Endothelial cell of umbilical vein (primary cell): Measurements from ENCODE around the gene SHC4. TPM values are rescaled to one million over a fixed set of nuclear protein-coding genes. Genes with fewer than 3 reads are reported as not detected.
"Not testable (repeated sequence)": the region's sequence is repeated elsewhere in the genome, so short reads cannot be mapped to it uniquely, and the experiment has no call there.

Experiments used
- BruUV-seq: library from RNA; stranded (reverse); fragments of 400-500 nt; replicated peaks from 2 replicates; lab custom pipeline; 2021; lab: Mats Ljungman, UMichigan
- CTCF ChIA-PET: fragments of 300-600, 350-600 bp; sonication (Branson Sonifier 250); formaldehyde crosslinking; loops from one replicate; lab custom pipeline; 2021; ENCODE audit warnings: antibody characterized with exemption, inconsistent platforms; lab: Charles Lee
- POLR2A ChIA-PET: fragments of 300-600, 350-600 bp; sonication (Branson Sonifier 250); formaldehyde crosslinking; loops from one replicate; lab custom pipeline; 2021; ENCODE audit warnings: antibody characterized with exemption, inconsistent platforms; lab: Charles Lee
- DNase-seq: peaks from one replicate; pipeline ENCODE4 v3.0.0-alpha.2; 2011; ENCODE audit warnings: low read depth, low spot score
- FAIRE-seq: peaks from 2 replicates; lab custom pipeline; 2011; peaks lifted over from hg19 to GRCh38; lab: Jason Lieb, UNC
- H2AFZ ChIP-seq: 2 replicates; pipeline ENCODE4 v1.6.0; 2012; ENCODE audit warnings: low read depth, low read length, control low read depth, inconsistent platforms
- H3K27ac ChIP-seq: 2 replicates; pipeline ENCODE4 v1.5.1; 2011; ENCODE audit warnings: low read depth, mild to moderate bottlenecking, control low read depth, low read length, moderate library complexity; ENCODE audit not compliant: insufficient read depth
- H3K27me3 ChIP-seq, 2 experiments: 2 replicates each; pipeline versions ENCODE4 v1.6.0 to v1.6.1; 2011; ENCODE audit warnings: low read length in 2 of 2, mixed read lengths in 1 of 2; ENCODE audit not compliant: control insufficient read depth in 2 of 2, insufficient read depth in 2 of 2
- H3K36me3 ChIP-seq, 2 experiments: 2 replicates in 1 of 2; 3 replicates in 1 of 2; pipeline ENCODE4 v1.5.1; 2011; ENCODE audit warnings: low read length in 2 of 2, mild to moderate bottlenecking in 1 of 2, moderate library complexity in 1 of 2; ENCODE audit not compliant: control insufficient read depth in 2 of 2, insufficient read depth in 2 of 2; ENCODE audit errors: extremely low read depth in 1 of 2
- H3K4me1 ChIP-seq: 3 replicates; pipeline ENCODE4 v1.5.1; 2011; ENCODE audit warnings: mild to moderate bottlenecking, low read length; ENCODE audit not compliant: control insufficient read depth, insufficient read depth; ENCODE audit errors: extremely low read depth
- H3K4me2 ChIP-seq: 2 replicates; pipeline ENCODE4 v1.6.1; 2011; ENCODE audit warnings: low read length, control low read depth, mixed read lengths; ENCODE audit not compliant: insufficient read depth
- H3K4me3 ChIP-seq, 3 experiments: fragments of 200-600 bp in 1 of 3; sonication (generic), shearing (Covaris generic) in 1 of 3; replicated peaks in 1 of 3; 2 replicates each; pipeline ENCODE4 v1.5.1; 2011 to 2016; ENCODE audit warnings: control low read depth in 3 of 3, low read length in 3 of 3, mild to moderate bottlenecking in 2 of 3, inconsistent platforms in 1 of 3, low read depth in 1 of 3, moderate library complexity in 1 of 3; ENCODE audit not compliant: insufficient read depth in 1 of 3
- H3K79me2 ChIP-seq: 2 replicates; pipeline ENCODE4 v1.6.0; 2012; ENCODE audit warnings: low read length, inconsistent platforms; ENCODE audit not compliant: control insufficient read depth, insufficient read depth
- H3K9ac ChIP-seq: replicated peaks from 2 replicates; pipeline ENCODE3; 2011; ENCODE audit warnings: low read length, control low read depth; ENCODE audit not compliant: insufficient read depth; ENCODE audit errors: extremely low read depth
- H3K9me1 ChIP-seq: replicated peaks from 3 replicates; pipeline ENCODE4 v1.6.0; 2011; ENCODE audit warnings: mild to moderate bottlenecking, low read length; ENCODE audit not compliant: control insufficient read depth, insufficient read depth; ENCODE audit errors: extremely low read depth
- H3K9me3 ChIP-seq: replicated peaks from 2 replicates; pipeline ENCODE4 v1.5.1; 2012; ENCODE audit warnings: low read length, inconsistent platforms; ENCODE audit not compliant: control insufficient read depth, insufficient read depth
- H4K20me1 ChIP-seq: replicated peaks from 2 replicates; pipeline ENCODE3; 2011; ENCODE audit warnings: mild to moderate bottlenecking, low read length; ENCODE audit not compliant: control insufficient read depth, insufficient read depth; ENCODE audit errors: extremely low read depth
- EZH2 ChIP-seq: IDR thresholded peaks from 2 replicates; pipeline ENCODE4 v1.6.1; 2012; ENCODE audit warnings: borderline replicate concordance, low read depth, mild to moderate bottlenecking, moderate library complexity, low read length, inconsistent platforms; ENCODE audit not compliant: severe bottlenecking
- FOS ChIP-seq: IDR thresholded peaks from 2 replicates; pipeline ENCODE4 v1.6.1; 2011; ENCODE audit warnings: mild to moderate bottlenecking, low read length, moderate library complexity, borderline replicate concordance; ENCODE audit not compliant: insufficient read depth
- GATA2 ChIP-seq: IDR thresholded peaks from 2 replicates; pipeline ENCODE4 v1.7.0; 2011; ENCODE audit warnings: low read depth, mild to moderate bottlenecking, moderate library complexity, mixed read lengths, low read length; ENCODE audit not compliant: insufficient read length, insufficient read depth
- JUN ChIP-seq: IDR thresholded peaks from 2 replicates; pipeline ENCODE4 v1.6.1; 2011; ENCODE audit warnings: borderline replicate concordance, low read depth; ENCODE audit not compliant: insufficient read length, insufficient read depth
- MYC ChIP-seq: IDR thresholded peaks from one replicate; pipeline ENCODE4 v1.6.1; 2011; ENCODE audit warnings: mild to moderate bottlenecking, low read depth, low read length
- POLR2A ChIP-seq: IDR thresholded peaks from 2 replicates; pipeline ENCODE4 v1.6.1; 2012; ENCODE audit warnings: low read depth, mild to moderate bottlenecking, control low read depth, low read length
- POLR2AphosphoS5 ChIP-seq: IDR thresholded peaks from 2 replicates; pipeline ENCODE4 v1.6.1; 2012; ENCODE audit warnings: low read depth, mild to moderate bottlenecking, control low read depth, low read length, moderate library complexity; ENCODE audit not compliant: insufficient read depth
- dilution Hi-C: fragments of 300-500 bp; cut with MboI; formaldehyde crosslinking; loops from one replicate; pipeline ENCODE4 v1.15.0; 2019; ENCODE audit warnings: low sequenced_read_pairs; ENCODE audit not compliant: extremely low pct_ligation_motif_present
- intact Hi-C: fragments of 100-400 bp; cut with micrococcal nuclease; formaldehyde crosslinking; loops from one replicate; pipeline ENCODE4 v1.10.0; 2022
- polyA plus RNA-seq, 4 experiments: library from polyadenylated mRNA; depleted of rRNA in 3 of 4; stranded (reverse) in 3 of 4; unstranded in 1 of 4; fragments of >200 nt; gene quantifications; 2 replicates each; pipeline versions ENCODE4 v1.2.1 to v1.2.3, GENCODE V29; 2011 to 2012; ENCODE audit warnings: missing spikeins in 1 of 4
- total RNA-seq: library from RNA; stranded (reverse); gene quantifications from 2 replicates; pipeline ENCODE4 v1.2.3, GENCODE V29; 2021
- TF ChIP-seq, protein P1 (sequence below): IDR thresholded peaks from 2 replicates; pipeline ENCODE4 v1.6.1; 2011; ENCODE audit not compliant: insufficient read depth, insufficient read length
- TF ChIP-seq, protein P2 (sequence below), 2 donors: IDR thresholded peaks; 1 replicate in 1 of 2; 2 replicates in 1 of 2; pipeline ENCODE4 v1.5.1; 2011; ENCODE audit warnings: low read length in 2 of 2, mild to moderate bottlenecking in 2 of 2, moderate library complexity in 2 of 2, control low read depth in 1 of 2, inconsistent platforms in 1 of 2, low read depth in 1 of 2; ENCODE audit not compliant: insufficient read depth in 1 of 2; ENCODE audit errors: extremely low read depth in 1 of 2

Gene SHC4
- total and polyA plus RNA-seq, 2 donors (not counting 3 experiments of a cell fraction or from before 2014, with no cell fraction given): 0.20 TPM; not detected in 1

DNA sequence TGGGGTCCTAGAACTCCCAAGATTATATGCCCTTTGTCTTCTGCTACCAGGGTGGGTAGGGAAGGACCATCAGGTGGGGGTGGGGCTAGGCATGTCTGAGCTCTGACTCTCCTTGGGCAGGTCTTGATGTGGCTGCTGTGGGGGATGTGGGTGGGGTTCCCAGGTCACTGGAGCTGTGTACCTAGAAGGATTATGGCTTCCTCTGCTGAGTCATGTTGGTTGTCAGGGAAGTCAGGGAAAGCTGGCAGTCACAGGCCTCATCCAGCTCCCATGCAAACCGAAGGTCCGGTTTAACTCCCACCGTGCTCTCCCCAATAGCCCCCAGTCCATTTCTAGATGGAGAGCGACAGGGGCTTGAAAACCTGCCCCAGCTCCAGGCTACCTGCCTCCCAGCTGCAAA is 50.6 kb downstream of the SHC4 start:
- no peaks in the 10 kb centered on the region for H3K9me1 ChIP-seq
- no peak overlapping the region for H3K27ac ChIP-seq
- dilution Hi-C loops (no loop called here), intact Hi-C loops (no loop called here)
- H3K79me2 ChIP-seq: no peaks in the 10 kb centered on the region
- no TSS peak for BruUV-seq
- no peaks in the 10 kb centered on the region for H3K9me3 ChIP-seq
- H2AFZ ChIP-seq: no peak overlapping the region
- peaks cover 7% of the 10 kb centered on the region in 2 experiments for H3K27me3 ChIP-seq
- DNase-seq (no peak), FAIRE-seq (no peak)
- H3K4me3 ChIP-seq: no peak overlapping the region
- TF ChIP-seq, protein P1, sequence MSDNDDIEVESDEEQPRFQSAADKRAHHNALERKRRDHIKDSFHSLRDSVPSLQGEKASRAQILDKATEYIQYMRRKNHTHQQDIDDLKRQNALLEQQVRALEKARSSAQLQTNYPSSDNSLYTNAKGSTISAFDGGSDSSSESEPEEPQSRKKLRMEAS: no peak
- no peak for TF ChIP-seq EZH2
- TF ChIP-seq JUN: no peak
- TF ChIP-seq, protein P2, sequence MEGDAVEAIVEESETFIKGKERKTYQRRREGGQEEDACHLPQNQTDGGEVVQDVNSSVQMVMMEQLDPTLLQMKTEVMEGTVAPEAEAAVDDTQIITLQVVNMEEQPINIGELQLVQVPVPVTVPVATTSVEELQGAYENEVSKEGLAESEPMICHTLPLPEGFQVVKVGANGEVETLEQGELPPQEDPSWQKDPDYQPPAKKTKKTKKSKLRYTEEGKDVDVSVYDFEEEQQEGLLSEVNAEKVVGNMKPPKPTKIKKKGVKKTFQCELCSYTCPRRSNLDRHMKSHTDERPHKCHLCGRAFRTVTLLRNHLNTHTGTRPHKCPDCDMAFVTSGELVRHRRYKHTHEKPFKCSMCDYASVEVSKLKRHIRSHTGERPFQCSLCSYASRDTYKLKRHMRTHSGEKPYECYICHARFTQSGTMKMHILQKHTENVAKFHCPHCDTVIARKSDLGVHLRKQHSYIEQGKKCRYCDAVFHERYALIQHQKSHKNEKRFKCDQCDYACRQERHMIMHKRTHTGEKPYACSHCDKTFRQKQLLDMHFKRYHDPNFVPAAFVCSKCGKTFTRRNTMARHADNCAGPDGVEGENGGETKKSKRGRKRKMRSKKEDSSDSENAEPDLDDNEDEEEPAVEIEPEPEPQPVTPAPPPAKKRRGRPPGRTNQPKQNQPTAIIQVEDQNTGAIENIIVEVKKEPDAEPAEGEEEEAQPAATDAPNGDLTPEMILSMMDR (IDR thresholded peaks at IDR 0.05; ENCODE audit: extremely low read depth in 1 of 2, insufficient read depth in 1 of 2, low read depth in 1 of 2, low read length in 2 of 2): no peak
- no peak for TF ChIP-seq GATA2
- no peak for TF ChIP-seq MYC
- TF ChIP-seq FOS: no peak
- TF ChIP-seq POLR2AphosphoS5: no peak
- no peak for TF ChIP-seq POLR2A
- no peaks in the 10 kb centered on the region for H3K36me3 ChIP-seq
- ChIA-PET POLR2A (no interaction called here), CTCF (no interaction called here)
- no peaks in the 10 kb centered on the region for H4K20me1 ChIP-seq
- H3K4me2 ChIP-seq: no peak overlapping the region
- no peak overlapping the region for H3K9ac ChIP-seq
- no peaks in the 10 kb centered on the region for H3K4me1 ChIP-seq

DNA sequence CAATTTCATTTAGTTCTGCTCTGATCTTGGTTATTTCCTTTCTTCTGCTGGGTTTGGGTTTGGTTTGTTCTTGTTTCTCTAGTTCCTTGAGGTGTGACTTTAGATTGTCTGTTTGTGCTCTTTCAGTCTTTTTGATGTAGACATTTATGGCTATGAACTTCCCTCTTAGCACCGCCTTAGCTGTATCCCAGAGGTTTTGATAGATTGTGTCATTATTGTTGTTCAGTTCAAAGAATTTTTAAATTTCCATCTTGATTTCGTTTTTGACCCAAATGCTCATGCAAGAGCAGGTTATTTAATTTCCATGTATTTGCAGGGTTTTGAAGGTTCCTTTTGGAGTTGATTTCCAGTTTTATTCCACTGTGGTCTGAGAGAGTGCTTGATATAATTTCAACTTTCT is 53.2 kb downstream of the SHC4 start:
- H3K9me3 ChIP-seq, dilution Hi-C loops, H3K27ac ChIP-seq, H3K4me3 ChIP-seq, H3K79me2 ChIP-seq, H3K4me1 ChIP-seq, H3K9me1 ChIP-seq, H4K20me1 ChIP-seq, H3K27me3 ChIP-seq, BruUV-seq, intact Hi-C loops, DNase-seq, CTCF ChIA-PET, H2AFZ ChIP-seq, H3K9ac ChIP-seq, H3K4me2 ChIP-seq, POLR2A ChIA-PET, H3K36me3 ChIP-seq, FAIRE-seq: not testable (repeated sequence)

DNA sequence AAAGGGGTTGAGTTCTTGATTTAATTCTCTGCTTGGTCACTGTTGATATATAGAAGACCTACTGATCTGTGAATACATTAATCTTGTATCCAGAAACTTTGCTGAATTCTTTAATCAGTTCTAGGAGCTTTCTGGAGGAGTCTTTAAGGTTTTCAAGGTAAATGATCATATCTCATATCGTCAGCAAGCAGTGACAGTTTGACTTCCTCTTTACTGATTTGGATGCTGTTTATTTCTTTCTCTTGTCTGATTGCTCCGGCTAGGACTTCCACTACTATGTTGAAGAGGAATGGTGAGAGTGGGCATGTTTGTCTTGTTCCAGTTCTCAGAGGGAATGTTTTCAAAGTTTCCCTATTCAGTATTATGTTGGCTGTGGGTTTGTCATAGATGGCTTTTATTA is 54.4 kb downstream of the SHC4 start:
- H3K9me3 ChIP-seq, H3K27ac ChIP-seq, H3K4me2 ChIP-seq, H4K20me1 ChIP-seq, POLR2A ChIA-PET, CTCF ChIA-PET, H3K36me3 ChIP-seq, FAIRE-seq, intact Hi-C loops, BruUV-seq, dilution Hi-C loops, H3K9me1 ChIP-seq, H3K79me2 ChIP-seq, H3K9ac ChIP-seq, H3K4me3 ChIP-seq, H2AFZ ChIP-seq, H3K27me3 ChIP-seq, H3K4me1 ChIP-seq, DNase-seq: not testable (repeated sequence)
